HG02678 (cell line): Measurements from ENCODE around the gene SLC4A9.
"Not testable (repeated sequence)": the region's sequence is repeated elsewhere in the genome, so short reads cannot be mapped to it uniquely, and the experiment has no call there.

Experiments
- ATAC-seq: cut with Tn5 transposase; IDR thresholded peaks from one replicate; pipeline ENCODE4 v1.9.1; 2021; ENCODE audit warnings: mild to moderate bottlenecking, moderate library complexity; ENCODE audit not compliant: unreplicated experiment

SLC4A9 gene

DNA sequence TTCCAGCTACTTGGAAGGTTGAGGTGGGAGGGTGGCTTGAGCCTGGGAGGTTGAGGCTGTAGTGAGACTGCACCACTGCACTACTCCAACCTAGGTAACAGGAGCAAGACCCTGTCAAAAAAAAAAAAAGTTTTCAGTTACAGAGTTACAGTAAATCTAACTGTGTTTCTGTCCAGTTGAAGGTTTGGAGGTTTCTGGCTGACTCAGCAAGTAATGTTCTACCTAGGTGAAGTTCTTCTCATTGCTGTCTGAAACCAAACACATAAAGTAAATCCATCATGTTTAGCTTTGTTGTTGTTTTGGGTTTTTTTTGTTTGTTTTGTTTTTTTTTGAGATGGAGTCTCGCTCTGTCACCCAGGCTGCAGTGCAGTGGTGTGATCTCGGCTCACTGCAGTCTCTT lies 33.7 kb downstream of the SLC4A9 start:
- ATAC-seq: no peak

DNA sequence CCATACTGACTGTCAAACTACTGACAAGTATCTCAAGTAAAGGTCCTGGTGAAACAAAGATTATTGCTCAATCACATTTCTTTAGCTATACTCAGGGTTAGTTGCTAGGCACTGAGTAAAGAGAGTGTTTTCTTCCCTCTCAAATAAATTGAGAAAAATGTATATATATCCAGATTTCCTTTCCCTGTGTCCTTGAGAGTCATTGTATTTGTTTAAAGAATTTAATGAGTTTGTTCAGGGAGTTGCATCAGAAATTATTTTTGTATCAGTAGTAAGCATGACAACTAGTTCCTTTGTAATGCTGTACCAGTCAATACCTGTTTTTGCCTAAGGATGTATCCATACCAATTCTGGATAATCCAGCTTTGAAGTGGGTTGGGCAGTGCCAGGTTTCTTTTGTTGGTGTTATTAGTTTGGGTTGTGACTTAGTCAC lies 38.4 kb downstream of the SLC4A9 start:
- ATAC-seq: no peak

DNA sequence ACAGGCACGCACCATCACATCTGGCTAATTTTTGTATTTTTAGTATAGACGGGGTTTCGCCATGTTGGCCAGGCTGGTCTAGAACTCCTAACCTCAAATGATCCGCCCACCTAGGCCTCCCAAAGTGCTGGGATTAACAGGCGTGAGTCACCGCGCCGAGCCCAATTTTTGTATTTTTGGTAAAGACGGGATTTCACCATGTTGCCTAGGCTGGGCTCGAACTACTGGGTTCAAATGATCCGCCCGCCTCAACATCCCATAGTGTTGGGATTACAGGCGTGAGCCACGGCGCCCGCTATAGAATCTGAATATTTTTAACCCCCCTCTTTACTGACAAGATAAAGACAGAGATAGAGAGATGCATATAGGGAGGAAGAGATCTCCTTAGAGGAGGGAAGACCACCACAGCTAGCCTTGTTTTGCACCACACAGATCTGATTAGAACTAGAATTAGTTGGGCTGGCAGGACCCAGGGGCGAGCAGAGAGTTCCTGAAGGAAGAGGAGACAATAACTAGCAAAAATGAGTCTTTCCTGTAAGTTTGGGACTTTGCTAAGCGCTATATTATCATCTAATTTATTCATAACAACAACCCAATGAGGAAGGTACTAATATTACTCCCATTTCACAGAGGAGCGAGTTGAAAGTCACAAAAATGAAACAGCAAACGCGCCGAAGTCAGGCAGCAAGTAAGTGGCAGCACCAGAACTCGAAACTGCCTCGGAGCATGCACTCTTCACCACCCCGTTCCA lies 40.2 kb downstream of the SLC4A9 start:
- peak; percentile 1 for ATAC-seq

DNA sequence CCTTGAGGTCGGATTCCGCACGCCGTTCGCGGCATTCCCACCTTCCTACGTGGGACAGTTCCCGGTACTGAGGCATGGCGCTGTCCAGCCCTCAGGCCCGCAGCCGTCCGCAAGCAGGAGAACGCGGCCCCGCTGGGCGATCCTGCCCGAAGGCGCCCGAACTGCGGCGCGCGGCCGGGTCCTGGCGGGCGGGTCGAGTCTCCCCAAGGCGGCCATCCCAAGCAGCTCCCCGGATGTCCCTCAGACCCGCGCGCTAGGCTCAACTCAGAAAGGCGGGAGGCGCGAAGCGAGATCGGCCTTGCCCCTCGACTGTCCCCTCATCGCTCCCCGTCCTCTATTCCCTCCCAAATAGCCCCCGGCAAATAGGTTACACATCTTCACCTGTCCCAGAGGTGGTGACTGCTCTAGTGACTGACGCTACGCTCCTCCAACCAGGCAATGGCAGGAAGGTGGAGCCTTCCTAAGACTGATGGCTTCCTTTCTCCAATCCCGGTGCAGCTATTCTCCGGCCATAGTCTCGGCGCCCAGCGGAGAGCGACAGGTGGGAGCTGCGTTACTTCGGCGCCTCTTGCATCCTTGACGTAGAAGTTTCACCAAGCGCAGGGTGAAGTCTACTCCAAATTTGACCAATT lies 40.9 kb downstream of the SLC4A9 start:
- ATAC-seq: peak; percentile 66

DNA sequence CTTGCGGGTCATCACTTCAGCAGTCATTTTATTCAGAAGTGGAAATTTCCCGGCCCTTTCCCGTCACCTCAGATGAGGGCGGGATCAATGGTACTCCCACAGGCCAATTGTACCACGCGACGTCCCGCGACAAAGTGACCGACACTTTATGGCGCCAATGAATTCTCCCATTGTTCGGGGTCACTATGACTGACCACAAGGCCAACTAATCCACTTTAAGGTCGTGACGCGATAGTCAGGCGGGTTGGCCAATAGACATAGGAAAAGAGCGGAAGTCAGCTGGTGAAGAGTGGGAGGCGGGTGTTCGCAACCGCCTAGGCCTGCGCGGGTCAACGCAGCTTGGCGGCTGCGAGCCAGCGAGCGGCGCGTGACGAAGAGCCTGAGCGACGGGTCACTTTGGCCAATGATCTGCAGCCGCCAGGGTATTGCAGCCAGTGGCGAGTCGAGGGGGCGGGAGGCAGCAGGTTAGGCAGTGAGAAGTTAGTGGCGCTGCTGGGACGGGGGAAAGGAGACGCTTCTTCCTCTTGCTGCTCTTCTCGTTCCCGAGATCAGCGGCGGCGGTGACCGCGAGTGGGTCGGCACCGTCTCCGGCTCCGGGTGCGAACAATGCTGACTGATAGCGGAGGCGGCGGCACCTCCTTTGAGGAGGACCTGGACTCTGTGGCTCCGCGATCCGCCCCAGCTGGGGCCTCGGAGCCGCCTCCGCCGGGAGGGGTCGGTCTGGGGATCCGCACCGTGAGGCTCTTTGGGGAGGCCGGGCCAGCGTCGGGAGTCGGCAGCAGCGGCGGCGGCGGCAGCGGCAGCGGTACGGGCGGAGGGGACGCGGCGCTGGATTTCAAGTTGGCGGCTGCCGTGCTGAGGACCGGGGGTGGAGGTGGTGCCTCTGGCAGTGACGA lies 41.6 kb downstream of the SLC4A9 start, which contains the start of gene ANKHD1:
Gene ANKHD1, plus strand, starts transcription at position 472 of the 896 bp plus-strand sequence. Its CDS starts 135 bp downstream, at position 607.
- peak; percentile 81 for ATAC-seq

DNA sequence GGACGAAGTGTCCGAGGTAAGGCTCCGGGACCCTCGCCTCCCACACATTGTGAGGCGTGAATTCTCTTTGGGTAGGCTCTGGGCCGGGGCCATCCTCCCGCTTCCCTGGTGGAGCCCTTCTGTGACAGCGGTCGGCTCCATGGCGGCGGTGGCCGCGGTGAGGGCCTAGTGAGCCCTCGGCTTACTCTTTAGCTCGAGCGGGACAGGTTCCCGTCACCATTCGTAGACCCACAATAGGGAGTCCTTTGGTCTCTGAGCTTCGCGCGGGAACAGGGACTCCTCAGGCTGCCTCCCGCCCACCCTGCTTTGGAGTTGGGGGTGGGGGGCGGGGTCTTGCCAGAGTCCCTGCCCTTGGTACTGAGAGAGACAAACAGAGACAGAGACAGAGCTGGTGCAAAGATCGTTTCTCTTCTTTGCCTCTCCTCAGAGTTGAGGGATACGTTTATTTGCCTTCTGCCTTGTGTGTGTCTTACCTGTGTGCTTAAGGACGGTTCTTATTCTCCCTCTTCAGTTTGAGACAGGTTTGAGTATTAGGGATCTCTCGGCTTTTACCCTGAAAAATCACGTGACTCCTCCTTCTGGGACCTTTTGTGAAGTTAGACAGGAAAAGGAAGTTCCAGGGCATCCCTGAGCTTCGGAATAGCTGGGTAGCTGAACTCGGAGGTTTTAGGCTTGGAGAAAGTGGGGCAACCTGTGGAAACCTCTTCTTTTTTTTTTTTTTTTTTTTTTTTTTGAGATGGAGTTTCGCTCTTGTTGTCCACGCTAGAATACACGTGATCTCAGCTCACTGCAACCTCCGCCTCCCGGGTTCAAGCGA lies 42.5 kb downstream of the SLC4A9 start:
- no peak for ATAC-seq

DNA sequence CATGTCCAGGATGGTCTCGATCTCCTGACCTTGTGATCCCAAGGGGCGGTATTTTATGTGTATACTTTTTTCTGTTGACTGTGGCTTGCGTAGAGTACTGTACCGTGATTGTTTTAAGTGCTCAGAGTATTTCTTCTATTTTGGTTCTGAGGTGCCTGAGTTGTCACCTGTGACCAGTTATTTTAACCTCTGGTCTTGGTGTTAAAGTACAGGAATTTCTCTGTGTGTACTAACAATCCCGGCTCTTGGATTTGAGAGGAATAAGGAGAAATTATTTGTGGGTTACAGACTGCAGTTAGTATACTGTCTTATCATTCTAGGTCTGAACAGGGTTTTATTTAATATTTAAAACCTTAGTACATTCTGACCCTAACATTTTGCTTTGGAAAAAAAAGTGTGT lies 43.6 kb downstream of the SLC4A9 start:
- no peak for ATAC-seq

DNA sequence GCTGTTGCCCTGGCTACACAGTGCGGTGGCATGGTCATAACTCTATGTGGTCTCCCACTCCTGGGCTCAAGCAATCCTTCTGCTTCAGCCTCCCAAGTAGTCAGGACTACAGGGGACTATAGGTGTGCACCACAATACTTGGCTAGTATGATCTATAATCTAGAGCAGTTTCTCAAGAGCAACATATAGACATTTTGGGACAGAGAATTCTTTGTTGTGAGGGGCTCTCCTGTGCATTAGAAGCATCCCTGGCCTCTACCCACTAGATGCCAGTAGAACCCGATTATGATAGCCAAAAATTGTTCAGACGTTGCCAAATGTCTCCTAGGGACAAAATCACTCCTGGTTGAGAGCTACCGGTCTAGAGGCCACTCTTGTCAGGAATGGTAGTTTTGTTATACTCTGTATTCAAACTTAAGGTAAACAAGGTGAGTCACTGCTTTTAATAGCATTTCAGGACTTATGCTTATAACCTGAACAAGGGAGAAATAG lies 48.8 kb downstream of the SLC4A9 start:
- no peak for ATAC-seq

DNA sequence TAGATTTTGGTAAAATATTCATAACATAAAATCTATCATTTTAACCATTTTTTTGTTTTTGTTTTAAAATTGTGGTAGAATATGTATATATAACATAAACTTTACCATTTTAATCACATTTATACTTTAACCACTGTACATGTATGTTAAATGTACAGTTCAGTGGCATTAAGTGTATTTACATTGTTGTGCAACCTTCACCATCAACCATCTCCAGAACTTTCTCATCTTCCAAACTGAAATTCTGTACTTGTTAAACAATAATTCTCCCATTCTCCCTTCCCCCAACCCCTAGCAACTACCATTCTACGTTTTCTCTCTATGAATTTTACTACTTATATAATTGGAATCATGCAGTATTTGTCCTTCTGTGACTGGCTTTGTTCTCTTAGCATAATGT lies 53.2 kb downstream of the SLC4A9 start:
- no peak for ATAC-seq

DNA sequence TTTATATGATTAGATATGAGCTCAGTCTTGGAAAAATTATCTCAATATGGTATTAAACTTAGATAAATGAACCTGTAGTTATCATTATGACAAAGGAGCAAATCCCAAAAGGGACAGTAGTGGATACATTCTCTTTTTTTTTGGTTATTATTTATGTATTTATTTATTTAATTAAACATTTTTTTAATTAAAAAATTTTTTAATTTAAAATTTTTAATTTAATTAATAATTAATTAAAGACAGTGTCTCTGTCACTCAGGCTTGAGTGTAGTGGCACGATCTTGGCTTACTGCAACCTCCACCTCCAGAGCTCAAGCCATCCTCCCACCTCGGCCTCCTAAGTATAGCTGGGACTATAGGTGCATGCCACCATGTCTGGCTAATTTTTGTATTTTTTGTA lies 57.2 kb downstream of the SLC4A9 start:
- ATAC-seq: no peak

DNA sequence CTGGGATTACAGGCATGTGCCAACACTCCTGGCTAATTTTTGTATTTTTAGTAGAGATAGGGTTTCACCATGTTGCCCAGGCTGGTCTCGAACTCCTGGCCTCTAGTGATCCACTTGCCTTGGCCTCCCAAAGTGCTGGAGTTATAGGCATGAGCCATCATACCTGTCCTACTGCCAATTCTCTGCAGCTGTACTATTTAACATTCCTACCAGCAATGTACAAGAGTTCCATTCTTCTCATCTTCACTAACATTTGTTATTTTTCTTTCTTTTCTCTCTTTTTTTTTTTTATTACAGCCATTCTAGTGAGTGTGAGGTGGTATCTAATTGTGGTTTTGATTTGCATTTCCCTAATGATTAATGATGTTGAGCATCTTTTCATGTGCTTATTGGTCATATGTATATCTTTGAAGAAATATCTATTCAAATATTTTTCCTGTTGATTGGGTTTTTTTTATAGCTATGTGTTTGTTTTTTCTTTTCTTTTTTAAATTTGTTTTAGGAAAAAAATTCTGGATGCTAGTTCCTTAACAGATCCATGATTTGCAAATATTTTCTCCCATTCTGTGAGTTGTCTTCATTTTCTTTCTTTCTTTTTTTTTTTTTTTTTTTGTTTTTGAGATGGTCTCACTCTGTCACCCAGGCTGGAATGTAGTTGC lies 59.0 kb downstream of the SLC4A9 start:
- ATAC-seq: no peak

DNA sequence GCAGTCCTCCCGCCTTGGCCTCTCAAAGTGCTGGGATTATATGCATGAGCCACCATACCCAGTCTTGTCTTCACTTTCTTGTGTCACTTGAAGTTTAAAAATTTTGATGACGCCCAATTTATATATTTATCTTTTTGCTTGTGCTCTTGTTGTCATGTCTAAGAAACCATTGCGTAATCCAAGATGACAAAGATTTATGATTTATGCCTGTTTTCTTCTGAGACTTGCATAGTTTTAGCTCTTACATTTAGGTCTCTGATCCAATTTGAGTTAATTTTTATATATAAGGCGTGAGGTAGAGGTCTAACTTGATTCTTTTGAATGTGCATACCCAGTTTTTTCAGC lies 60.2 kb downstream of the SLC4A9 start:
- ATAC-seq: no peak

DNA sequence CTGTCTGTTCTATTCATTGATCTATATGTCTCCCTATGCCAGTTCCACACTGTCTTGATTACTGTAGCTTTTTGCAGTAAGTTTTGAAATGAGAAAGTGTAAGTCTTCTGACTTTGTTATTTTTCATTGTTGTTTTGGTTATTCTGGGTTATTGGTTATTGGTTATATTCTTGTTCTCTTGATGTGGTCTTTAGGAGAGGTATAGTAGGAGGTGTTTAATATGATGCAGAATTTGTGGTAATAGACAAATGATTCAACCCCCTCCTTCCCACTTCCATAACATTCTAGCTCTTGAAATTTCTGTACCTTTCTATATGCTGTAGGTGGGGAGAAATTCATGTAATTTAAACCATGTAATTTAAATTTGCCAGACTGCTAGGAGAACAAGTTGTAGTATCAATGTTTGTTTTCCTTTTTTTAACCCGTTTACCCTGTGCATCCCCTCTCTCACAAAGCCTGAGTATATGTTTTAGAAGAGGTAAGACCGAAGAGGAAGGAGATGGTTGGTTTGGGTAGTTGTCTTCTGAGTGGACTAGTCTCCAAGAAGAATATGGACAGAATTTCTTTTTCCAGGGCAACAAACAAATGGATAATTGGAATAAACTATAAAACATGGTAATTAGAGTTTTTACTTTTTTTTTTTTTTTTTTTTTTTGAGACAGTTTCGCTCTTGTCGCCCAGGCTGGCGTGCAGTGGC lies 60.8 kb downstream of the SLC4A9 start:
- ATAC-seq: no peak

DNA sequence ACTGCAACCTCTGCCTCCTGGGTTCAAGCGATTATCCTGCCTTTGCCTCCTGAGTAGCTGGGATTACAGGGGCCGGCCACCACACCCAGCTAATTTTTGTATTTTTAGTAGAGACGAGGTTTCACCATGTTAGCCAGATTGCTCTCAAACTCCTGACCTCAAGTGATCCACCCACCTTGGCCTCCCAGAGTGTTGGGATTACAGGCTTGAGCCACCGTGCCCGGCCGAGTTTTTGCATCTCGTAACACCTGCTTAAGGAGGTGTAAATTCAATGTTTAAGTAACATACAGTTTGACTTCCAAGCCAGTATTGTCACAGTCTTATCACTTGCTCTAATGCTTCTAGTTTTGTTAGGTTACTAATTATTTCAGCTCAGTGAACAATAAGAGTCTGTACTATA lies 61.4 kb downstream of the SLC4A9 start:
- ATAC-seq: not testable (repeated sequence)

DNA sequence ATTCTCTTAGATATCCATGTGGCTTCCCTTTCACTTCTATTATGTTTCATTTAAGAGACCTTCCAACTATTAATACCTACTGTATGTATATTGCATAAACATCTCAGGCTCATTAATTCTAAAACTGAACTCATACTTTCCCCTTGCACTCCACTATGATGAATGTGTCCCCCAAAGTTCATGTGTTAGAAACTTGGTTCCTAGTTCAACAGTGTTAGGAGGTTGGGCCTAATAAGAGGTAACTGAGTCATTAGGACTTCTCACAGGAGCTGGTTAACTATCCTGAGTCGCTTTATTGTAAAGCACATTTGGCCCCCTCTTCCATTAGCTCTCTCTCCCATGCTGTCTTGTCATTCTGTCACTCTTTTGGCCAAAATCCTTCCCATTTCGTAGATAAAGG lies 63.6 kb downstream of the SLC4A9 start:
- no peak for ATAC-seq

DNA sequence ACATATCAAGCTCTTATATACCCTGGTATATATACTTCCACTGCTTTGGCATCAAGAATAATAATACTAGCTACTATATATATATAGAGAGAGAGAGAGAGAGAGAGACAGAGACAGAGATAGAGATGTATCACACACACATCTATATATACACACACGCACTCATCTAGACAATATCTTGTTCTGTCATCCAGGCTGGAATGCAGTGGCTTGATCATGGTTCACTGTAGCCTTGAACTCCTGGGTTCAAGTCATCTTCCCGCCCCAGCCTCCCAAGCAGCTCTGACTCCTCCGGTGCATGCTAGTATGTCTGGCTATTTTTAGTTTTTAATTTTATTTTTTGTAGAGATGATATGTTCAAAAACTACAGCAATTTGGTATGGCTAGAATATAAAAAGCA lies 64.1 kb downstream of the SLC4A9 start:
- no peak for ATAC-seq
